Measurements from ENCODE around the gene GAB2.
"Not testable (repeated sequence)": the region's sequence is repeated elsewhere in the genome, so short reads cannot be mapped to it uniquely, and the experiment has no call there.

The GAB2 gene

DNA sequence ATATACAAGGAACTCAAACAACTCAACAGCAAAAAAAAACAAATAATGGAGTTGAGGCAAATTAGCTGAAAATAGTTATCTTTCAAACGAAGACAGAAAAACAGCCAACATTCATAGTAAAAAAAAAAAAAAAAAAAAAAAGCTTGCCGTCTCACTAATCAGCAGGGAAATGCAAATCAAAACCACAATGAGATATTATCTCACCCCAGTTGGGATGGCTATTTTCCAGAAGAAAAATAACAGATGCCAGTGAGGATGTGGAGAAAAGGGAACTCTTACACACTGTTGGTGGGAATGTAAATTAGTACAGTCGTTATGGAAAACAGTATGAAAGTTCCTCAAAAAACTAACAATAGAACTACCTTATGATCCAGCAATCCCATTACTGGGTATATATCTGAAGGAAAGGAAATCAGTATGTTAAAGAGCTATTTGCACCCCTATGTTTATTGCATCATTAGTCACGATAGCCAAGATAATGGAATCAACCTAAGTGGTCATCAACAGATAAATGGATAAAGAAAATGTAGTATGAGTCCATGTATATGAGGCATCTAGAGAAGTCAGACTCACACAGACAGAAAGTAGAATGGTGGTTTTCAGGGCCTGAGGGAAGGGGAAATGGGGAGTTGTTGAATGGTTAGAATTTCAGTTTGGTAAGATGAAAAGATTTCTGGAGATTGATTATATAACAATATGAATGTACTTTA, 172.9 kb downstream of the GAB2 start:
- Histone ChIP-seq H4K20me1 (peaks cover 0 to 89% (median 14%) of the 10 kb centered on the region in 11 experiments; a peak in 12 of 22 replicates), H3K4me3 (no peak overlapping the region), H3K27me3 (no peaks in the 10 kb centered on the region), H3K9ac (no peak overlapping the region), H3K36me3 (peaks cover 77 to 100% (median 95%) of the 10 kb centered on the region in 11 experiments), H3K27ac (peak overlapping the region in 2 of 11 experiments; percentile 12 to 38; a peak in 1 of 22 replicates), H3K4me1 (peaks cover 0 to 28% (median 0%) of the 10 kb centered on the region in 10 experiments; a peak in 6 of 20 replicates), H3K4me2 (peak overlapping the region in 2 of 11 experiments; percentile 41 to 51; a peak in 4 of 22 replicates), H3K9me3 (replicated peaks in 1 of 11) (peaks cover 17 to 64% (median 56%) of the 10 kb centered on the region in 11 experiments)
- no peak for TF ChIP-seq Cebpa-rat (IDR thresholded peaks at IDR 0.05)

DNA sequence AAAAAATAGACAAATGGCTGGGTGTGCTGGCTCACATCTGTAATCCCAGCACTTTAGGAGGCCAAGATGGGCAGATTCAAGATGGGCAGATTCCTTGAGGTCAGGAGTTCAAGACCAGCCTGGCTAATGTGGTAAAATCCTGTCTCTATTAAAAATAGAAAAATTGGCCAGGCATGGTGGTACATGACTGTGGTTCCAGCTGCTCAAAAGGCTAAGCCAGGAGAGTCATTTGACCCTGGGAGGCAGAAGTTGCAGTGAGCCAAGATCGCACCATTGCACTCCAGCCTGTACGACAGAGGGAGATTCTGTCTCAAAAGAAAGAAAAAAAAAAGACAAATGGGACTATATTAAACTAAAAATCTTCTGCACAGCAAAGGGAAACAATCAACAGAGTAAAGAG, 173.5 kb downstream of the GAB2 start:
- Histone ChIP-seq H3K9ac (no peak overlapping the region), H3K4me2 (peak overlapping the region in 2 of 11 experiments; percentile 41 to 51; a peak in 4 of 22 replicates), H3K4me1 (peaks cover 0 to 28% (median 0%) of the 10 kb centered on the region in 10 experiments; a peak in 6 of 20 replicates), H3K27ac (no peak overlapping the region), H4K20me1 (peaks cover 0 to 89% (median 18%) of the 10 kb centered on the region in 11 experiments; a peak in 12 of 22 replicates), H3K36me3 (peaks cover 75 to 100% (median 95%) of the 10 kb centered on the region in 11 experiments), H3K9me3 (replicated peaks in 1 of 11) (peaks cover 17 to 70% (median 62%) of the 10 kb centered on the region in 11 experiments), H3K27me3 (no peaks in the 10 kb centered on the region), H3K4me3 (no peak overlapping the region)
- TF ChIP-seq Cebpa-rat (IDR thresholded peaks at IDR 0.05) = no peak

- H3K9ac ChIP-seq = no peak overlapping the region
- H4K20me1 ChIP-seq = peaks cover 0 to 89% (median 23%) of the 10 kb centered on the region in 11 experiments; a peak in 12 of 22 replicates
- peaks cover 24 to 77% (median 69%) of the 10 kb centered on the region in 11 experiments for H3K9me3 ChIP-seq (replicated peaks in 1 of 11)
- no peak overlapping the region for H3K4me3 ChIP-seq
- H3K36me3 ChIP-seq = peaks cover 68 to 100% (median 92%) of the 10 kb centered on the region in 11 experiments
- no peaks in the 10 kb centered on the region for H3K27me3 ChIP-seq
- peaks cover 0 to 28% (median 0%) of the 10 kb centered on the region in 10 experiments; a peak in 6 of 20 replicates for H3K4me1 ChIP-seq
- H3K27ac ChIP-seq = no peak overlapping the region
- no peak overlapping the region for H3K4me2 ChIP-seq
- TF ChIP-seq Cebpa-rat (IDR thresholded peaks at IDR 0.05) = no peak
These were observed 176.1 kb downstream of the GAB2 start for GRCh38 chr11:78241475-78241874.

GRCh38 chr11:78239781-78240180, 177.8 kb downstream of the GAB2 start:
- Histone ChIP-seq H3K27me3 (no peaks in the 10 kb centered on the region), H3K27ac (no peak overlapping the region), H3K4me3 (no peak overlapping the region), H3K4me1 (peaks cover 0 to 17% (median 0%) of the 10 kb centered on the region in 10 experiments; a peak in 6 of 20 replicates), H3K9ac (no peak overlapping the region), H3K4me2 (no peak overlapping the region; a peak in 1 of 22 replicates), H3K9me3 (replicated peaks in 1 of 11) (peaks cover 24 to 68% (median 62%) of the 10 kb centered on the region in 11 experiments), H4K20me1 (peaks cover 0 to 89% (median 21%) of the 10 kb centered on the region in 11 experiments; a peak in 12 of 22 replicates), H3K36me3 (peaks cover 72 to 100% (median 94%) of the 10 kb centered on the region in 11 experiments)
- no peak for TF ChIP-seq Cebpa-rat (IDR thresholded peaks at IDR 0.05)

GRCh38 chr11:78237293-78238046, 180.2 kb downstream of the GAB2 start:
- no peaks in the 10 kb centered on the region for H3K27me3 ChIP-seq
- no peaks in the 10 kb centered on the region for H3K4me1 ChIP-seq
- H3K36me3 ChIP-seq = peaks cover 73 to 99% (median 94%) of the 10 kb centered on the region in 11 experiments
- H3K4me3 ChIP-seq = no peak overlapping the region
- H3K4me2 ChIP-seq = no peak overlapping the region
- H4K20me1 ChIP-seq = peaks cover 0 to 94% (median 21%) of the 10 kb centered on the region in 11 experiments; a peak in 12 of 22 replicates
- TF ChIP-seq Cebpa-rat (IDR thresholded peaks at IDR 0.05) = no peak
- peaks cover 23 to 51% (median 44%) of the 10 kb centered on the region in 11 experiments for H3K9me3 ChIP-seq (replicated peaks in 1 of 11)
- H3K9ac ChIP-seq = no peak overlapping the region
- H3K27ac ChIP-seq = no peak overlapping the region

DNA sequence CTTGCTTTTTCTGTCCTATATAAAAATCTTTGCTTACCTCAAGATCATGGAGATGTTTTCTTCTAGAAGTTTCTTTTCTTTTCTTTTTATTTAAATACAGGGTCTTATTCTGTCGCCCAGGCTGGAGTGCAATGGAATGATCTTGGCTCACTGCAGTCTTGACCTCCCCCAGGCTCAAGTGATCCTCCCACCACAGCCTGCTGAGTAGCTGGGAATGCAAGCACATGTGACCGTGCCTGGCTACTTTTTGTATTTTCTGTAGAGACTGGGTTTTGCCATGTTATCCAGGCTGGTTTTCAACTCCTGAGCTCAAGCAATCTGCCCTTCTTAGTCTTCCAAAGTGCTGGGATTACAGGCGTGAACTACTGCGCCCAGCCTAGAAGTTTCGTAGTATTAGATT, 183.6 kb downstream of the GAB2 start:
- Histone ChIP-seq H3K27me3 (no peaks in the 10 kb centered on the region), H3K27ac (no peak overlapping the region), H3K4me1 (peaks cover 15 to 31% (median 22%) of the 10 kb centered on the region in 10 experiments), H4K20me1 (peaks cover 0 to 100% (median 9%) of the 10 kb centered on the region in 11 experiments; a peak in 12 of 22 replicates), H3K4me3 (no peak overlapping the region), H3K9ac (no peak overlapping the region), H3K4me2 (no peak overlapping the region), H3K36me3 (peaks cover 43 to 91% (median 71%) of the 10 kb centered on the region in 11 experiments), H3K9me3 (replicated peaks in 1 of 11) (peaks cover 6 to 18% (median 11%) of the 10 kb centered on the region in 11 experiments; a peak in 19 of 22 replicates)
- no peak for TF ChIP-seq Cebpa-rat (IDR thresholded peaks at IDR 0.05)

DNA sequence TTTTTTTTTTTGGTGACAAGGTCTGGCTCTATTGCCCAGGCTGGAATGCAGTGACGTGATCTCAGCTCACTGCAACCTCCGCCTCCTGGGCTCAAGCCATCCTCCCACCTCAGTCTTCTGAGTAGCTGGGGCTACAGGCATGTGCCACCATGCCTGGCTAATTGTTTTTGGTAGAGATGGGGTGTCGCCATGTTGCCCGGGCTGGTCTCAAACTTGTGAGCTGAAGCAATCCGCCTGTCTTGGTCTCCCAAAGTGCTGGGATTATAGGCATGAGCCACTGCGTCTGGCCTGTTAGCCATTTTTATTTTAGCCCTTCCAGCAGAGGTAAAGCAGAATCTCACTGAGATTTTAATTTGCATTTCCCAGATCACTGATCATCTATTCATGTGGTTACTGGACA, 184.6 kb downstream of the GAB2 start:
- Histone ChIP-seq H3K36me3 (peaks cover 35 to 87% (median 67%) of the 10 kb centered on the region in 11 experiments), H3K4me1 (peaks cover 25 to 41% (median 31%) of the 10 kb centered on the region in 10 experiments), H4K20me1 (peaks cover 0 to 100% (median 13%) of the 10 kb centered on the region in 11 experiments; a peak in 12 of 22 replicates)
- not testable (repeated sequence) for H3K27ac ChIP-seq; H3K9me3 ChIP-seq (replicated peaks in 1 of 11); H3K9ac ChIP-seq; H3K27me3 ChIP-seq; H3K4me2 ChIP-seq; H3K4me3 ChIP-seq

GRCh38 chr11:78231962-78232501, 185.6 kb downstream of the GAB2 start:
- Histone ChIP-seq H4K20me1 (peaks cover 0 to 100% (median 13%) of the 10 kb centered on the region in 11 experiments; a peak in 12 of 22 replicates), H3K4me3 (no peak overlapping the region), H3K27me3 (no peaks in the 10 kb centered on the region), H3K36me3 (peaks cover 32 to 84% (median 62%) of the 10 kb centered on the region in 11 experiments), H3K4me2 (no peak overlapping the region), H3K27ac (no peak overlapping the region), H3K4me1 (peaks cover 35 to 49% (median 41%) of the 10 kb centered on the region in 10 experiments), H3K9ac (no peak overlapping the region), H3K9me3 (replicated peaks in 1 of 11) (no peaks in the 10 kb centered on the region; a peak in 1 of 22 replicates)
- no peak for TF ChIP-seq Cebpa-rat (IDR thresholded peaks at IDR 0.05)
